Medulla oblongata (tissue), 1 donor: ENCODE measurements around the gene ADCY3.
"Not testable (repeated sequence)": the region's sequence is repeated elsewhere in the genome, so short reads cannot be mapped to it uniquely, and the experiment has no call there.

Experiments
- DNase-seq: peaks from one replicate; pipeline ENCODE4 v3.0.0-alpha.2; 2015; ENCODE audit errors: extremely low spot score

ADCY3 gene

DNA sequence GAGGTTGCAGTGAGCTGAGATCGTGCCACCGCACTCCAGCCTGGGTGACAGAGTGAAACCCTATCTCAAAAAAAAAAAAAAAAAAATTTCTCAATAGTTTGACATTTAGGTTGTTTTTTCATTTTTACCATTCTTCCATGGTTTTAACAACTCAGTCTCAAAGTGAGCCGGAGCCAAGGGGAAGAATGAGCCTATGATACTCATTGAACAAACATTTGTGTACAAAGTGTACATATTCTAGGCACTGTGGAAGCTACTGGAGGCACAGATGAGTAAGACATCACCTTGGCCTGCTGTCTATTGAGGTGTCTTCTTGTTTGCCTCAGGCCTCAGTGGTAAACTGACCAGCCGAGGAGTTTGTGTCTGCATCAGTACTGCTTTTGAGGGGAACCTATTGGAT, 104.9 kb downstream of the ADCY3 start:
- no peak for DNase-seq

DNA sequence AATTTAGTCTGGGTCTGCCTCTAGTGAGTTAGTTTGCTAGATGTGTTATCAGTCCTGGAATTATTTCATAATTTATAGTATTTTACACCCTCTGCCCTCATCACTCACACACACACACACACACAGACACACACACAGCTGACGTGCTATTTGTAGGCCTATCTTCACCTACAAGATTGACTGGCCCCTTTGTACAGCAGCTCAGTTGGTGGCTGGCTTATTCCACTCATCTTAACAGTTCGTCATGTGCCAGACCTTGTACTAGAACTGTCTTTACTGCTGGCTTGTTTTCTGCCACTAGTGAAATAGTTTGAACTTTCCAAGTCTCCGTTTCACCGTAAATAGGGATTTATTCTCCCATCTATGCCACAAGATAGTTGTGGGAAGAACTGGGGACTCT, 105.5 kb downstream of the ADCY3 start:
- DNase-seq = no peak

DNA sequence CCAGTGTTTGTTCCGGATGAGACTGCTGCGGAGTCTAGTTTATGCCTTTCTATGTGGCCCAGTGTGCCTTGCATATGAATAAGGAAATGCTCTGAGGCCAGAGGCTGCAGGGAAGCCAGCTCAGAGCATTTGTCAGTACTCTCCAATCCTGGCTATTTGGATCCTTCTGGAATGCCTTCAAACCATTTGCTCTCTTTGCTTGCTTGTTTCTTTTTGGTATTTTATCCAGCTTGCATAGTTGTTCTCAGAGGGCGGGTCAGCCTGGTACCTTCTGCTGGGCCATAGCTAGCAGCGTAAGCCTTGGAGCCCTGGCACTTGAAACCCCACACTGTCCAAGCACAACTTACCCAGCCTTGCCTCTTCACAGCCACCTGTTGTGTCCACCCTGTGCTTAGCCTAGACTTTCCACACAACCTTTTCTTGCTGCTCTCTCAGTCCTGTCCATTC, 106.3 kb downstream of the ADCY3 start:
- peak; percentile 68 for DNase-seq

DNA sequence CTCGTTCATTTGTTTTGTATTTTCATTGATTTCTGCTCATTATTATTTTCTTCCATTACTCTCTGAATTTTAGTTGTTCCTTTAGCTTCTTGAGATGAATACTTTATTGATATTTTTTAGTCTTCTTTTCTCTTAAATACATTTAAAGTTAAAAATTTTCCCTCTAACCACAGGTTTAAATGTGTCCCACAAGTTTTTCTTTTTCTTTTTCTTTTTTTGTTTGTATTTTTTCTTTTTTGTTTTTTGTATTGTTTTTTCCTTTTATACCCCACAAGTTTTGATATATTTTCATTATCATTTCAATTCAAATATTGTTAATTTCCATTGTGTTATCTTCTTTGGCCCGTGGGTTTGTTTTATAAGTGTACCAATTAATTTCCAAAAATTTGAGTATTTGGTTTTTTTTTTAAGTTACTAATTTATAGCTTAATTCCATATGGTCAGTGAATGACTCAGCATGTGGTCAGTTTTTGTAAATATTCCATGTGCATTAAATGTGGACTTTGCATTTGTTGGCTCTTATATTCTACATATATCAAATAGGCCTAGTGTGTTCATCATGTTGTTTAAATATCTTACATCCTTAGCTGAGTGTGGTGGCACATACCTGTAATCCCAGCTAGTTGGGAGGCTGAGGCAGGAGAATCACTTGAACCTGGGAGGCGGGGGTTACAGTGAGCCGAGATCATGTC, 110.6 kb downstream of the ADCY3 start:
- DNase-seq = no peak

DNA sequence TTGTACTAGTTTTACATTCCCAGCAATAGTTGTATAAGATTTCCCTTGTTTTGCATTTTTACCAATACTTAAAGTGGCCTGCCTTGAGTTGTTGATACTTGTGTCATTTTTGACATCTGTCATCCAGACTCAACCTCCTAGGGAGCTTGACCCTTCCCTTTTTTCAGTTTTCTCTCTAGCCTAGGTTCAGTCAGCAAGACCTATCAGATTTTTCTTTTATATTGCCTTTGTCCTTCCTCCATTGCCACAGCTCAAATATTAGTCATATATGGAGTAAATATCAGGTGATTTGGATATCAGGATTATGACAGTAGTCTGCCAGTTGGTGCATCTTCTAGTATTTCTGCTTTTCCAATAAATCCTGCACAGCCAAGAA, 113.4 kb downstream of the ADCY3 start:
- no peak for DNase-seq

DNA sequence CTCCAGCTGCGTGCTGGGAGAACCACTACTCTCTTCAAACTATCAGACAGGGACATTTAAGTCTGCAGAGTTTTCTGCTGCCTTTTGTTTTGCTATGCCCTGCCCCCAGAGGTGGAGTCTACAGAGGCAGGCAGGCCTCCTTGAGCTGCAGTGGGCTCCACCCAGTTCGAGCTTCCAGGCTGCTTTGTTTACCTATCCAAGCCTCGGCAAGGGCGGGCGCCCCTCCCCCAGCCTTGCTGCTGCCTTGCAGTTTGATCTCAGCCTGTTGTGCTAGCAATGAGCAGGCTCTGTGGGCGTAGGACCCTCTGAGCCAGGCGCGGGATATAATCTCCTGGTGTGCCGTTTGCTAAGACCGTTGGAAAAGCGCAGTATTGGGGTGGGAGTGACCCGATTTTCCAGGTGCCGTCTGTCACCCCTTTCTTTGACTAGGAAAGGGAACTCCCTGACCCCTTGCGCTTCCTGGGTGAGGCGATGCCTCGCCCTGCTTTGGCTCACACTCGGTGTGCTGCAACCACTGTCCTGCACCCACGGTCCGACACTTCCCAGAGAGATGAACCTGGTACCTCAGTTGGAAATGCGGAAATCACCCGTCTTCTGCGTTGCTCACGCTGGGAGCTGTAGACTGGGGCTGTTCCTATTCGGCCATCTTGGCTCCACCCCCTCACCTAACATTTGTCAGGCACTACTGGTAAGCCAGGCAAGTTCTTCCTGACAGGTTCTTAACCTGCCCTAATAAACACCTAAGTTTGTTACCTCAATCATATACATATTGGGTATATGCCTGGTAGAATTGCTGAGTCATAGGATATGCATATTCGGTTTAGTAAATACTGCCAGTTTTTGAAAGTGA, 114.0 kb downstream of the ADCY3 start:
- not testable (repeated sequence) for DNase-seq

DNA sequence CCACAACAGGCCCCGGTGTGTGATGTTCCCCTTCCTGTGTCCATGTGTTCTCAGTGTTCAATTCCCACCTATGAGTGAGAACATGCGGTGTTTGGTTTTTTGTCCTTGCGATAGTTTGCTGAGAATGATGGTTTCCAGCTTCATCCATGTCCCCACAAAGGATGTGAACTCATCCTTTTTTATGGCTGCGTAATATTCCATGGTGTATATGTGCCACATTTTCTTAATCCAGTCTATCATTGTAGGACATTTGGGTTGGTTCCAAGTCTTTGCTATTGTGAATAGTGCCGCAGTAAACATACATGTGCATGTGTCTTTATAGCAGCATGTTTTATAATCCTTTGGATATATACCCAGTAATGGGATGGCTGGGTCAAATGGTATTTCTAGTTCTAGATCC, 119.5 kb downstream of the ADCY3 start:
- DNase-seq = not testable (repeated sequence)

DNA sequence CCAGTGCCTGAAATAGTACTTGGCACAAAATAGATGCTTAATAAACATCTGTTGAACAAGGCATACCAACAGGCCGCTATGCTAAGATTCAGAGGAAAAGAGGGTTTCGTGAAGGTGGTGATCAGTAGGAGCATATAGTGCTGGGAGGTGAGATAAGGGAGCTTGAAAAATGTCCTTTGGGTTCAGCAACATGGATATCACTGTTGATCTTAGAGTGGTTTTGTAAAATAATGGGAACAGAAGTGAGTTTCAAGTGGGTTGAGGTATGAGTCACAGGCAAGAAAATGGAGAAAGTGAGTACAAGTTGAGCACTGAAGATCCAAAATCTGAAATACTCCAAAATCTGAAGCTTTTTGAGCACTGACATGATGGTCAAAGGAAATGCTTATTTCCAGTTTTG, 122.4 kb downstream of the ADCY3 start:
- no peak for DNase-seq

DNA sequence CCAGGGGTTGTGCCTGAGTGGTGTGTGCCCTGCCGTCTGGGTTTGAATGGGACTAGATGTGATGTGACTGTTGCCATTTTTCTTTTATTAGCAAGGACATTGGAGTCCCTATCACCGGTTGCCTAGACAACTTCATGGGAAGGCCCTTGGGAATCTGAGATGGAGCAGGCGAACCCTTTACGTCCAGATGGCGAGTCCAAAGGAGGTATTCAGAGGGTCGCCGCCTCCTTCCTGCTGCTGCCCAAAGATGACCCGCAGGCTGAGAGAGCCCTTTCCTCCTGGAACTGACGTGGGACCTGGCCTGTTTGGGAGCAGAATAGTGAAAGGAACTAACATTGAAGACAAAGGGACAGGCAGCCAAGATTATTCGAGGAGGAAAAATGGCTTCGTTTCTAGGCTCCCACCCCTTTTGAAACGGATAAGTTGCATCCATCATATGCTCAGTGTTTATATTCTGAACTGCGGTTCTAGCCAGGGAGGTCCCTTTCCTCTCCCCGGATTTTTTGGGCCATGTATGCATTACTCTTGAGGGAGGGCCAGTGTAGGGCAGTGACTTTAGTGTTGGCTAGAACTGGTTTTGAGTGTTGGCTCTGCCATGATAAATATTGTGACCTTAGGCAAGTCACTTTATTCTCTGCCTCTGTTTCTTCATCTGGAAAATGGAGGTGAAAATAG, 126.1 kb downstream of the ADCY3 start:
- no peak for DNase-seq

DNA sequence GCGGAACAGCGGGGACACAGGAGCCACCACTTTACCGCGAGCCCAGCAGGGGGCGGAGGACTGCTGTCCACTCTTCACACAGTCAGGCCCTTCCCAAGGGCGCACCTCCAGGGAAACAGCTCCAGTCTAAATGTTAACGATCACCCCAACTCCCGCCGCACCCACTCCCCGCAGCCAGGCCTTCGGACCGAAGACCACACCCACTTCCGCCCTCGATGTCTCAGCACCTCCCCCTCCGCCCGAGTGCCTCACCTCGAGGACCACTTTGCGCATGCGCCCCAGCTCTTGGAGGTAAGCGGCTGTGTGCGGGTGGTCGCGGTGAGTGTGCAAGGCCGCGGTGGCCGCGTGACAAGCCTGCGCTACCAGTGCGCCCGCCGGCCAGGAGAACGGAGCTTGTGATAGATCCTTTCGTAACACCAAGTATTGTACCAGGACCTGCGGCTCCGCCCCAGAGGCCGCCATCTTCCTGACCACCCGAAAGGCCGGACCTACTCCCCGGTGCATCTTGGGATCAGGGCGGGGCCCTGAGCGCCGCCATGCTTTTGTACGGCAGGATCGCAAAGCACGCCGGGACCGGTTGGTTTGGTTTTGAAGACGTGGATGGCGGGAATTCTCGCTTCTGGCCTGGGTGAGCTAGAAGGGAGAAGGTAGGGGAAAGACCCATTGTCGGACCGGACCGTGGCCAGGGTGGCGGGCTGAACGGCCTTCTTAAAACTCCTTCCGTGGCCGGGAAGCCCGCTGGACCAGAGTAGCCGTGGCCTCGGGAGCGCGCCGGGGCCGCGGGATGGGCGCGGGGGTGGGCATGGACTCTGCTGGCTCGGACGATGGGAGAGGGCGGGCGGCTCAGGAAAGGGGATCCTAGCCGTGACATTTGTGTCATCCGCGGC, 126.9 kb downstream of the ADCY3 start, which contains the start of the genes CENPO and PTRHD1:
CENPO (plus strand) TSS at position 552 of the 887 bp plus-strand sequence. CDS start 495 bp downstream, outside the sequence.
PTRHD1 (minus strand) TSS at position 518 of the 887 bp plus-strand sequence; CDS start at position 504, 14 bp downstream.
- DNase-seq = peak; percentile 97

DNA sequence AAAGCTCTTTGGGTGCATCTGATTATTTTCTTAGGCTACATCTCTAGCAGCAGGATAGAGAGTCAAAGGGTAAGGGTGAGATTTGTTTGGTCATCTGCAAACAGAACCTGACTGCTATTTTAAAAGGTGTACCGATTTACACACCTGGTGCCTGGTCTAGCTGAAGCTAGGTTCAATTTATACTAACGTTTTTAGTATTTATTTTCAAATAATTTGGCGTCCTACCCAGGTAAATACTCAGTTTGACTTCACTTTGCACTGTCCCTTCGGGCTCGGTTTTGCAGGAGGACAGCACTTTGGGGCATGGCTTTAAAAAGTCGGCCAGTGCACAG, 127.5 kb downstream of the ADCY3 start:
- DNase-seq = no peak

DNA sequence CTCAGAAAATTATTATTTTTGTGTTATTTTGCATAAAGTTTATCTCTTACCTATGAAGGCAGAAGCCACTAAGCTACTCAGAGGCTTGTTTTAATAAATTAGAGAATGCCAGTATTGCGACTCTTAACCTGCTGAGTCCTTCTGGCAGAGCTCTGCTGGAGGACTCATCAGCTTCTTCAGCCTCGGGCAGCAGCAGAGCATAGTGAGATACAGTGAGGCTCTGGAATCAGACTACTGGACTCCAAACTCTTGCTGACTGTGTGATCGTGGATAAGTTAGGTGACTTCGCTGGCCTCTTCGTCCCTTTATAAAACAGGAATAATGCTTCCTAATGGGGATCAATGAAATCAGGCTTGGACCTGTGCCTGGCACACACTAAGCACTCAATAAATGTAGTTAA, 128.6 kb downstream of the ADCY3 start:
- DNase-seq = no peak

DNA sequence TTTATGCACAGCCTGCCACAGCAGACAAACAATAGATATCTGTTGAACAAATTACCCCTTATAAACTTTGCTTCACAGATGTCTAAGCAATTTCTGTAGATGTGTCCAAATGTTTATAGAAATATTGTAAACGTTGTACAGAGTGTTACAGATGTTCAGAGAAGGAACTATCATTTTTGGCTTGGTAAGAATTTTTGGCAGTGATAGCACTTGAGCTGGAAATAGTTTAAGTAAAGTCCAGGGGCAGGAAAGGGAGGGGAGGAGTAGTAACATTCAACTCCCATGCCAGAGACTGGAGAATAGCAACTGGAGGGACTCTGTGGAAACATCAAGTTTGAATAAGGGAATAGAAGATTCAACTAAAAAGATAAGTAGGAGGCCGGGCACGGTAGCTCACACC, 131.2 kb downstream of the ADCY3 start:
- DNase-seq = no peak

DNA sequence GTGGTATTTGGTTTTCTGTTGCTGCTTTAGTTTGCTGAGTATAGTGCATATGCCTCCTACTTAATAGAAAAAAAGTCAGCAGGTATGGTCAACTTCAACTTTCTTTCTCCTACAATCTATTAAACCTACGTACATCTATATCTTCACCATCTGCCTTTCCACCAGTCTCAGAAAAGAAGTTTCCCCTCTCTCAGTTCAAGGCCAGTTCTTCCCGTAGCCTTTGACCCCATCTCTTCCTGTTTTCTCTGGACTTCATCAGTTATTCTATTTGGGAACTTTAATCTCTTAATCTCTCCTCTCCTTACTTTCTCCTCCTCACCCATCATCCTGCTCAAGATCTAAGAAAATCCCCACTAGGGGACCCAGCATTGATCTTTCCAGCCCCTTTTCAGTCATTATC, 132.5 kb downstream of the ADCY3 start:
- DNase-seq = no peak

DNA sequence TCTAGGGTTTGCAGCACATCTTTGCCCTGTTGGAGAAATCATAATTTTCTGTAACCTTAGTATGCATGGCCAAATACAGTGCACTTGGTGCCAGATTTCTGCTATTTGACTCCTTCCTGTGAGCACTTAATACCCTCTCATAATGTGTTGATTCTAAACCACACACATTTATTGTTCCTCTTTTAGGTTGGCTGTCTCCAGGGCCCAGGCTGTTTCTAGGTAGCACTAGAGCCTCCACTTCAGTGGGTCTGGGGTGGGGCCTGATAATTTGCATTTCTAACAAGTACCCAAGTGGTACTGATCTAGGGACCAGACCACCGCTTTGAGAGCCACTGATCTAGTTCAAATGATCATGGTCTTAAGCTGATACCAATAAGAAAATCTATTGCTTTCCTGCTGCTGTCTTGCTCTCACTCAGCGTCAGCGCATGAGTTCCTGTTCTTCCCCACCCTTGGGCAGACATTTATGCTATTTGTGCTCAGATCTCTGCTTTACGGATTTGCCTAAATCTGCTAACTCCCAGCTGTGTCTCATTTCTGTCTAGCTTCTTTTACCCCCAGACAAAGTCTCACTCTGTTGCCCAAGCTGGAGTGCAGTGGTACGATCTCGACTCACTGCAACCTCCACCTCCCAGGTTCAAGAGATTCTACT, 134.2 kb downstream of the ADCY3 start:
- no peak for DNase-seq

DNA sequence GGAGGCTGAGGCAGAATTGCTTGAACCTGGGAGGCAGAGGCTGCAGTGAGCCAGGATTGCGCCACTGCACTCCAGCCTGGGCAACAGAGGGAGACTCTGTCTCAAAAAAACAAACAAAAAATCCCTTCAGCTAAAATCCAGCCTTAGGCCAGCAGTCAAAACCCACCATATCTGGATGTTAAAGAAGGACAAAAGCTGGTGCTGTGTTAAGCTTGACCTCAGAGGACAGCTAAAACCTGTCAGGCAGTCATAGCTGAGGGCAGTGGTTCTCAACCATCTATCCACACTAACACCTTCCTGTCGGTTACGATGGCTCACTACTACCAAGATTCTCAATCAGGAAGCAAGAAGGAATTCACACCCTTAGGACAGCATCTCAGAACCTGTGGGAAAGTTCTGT, 136.4 kb downstream of the ADCY3 start:
- DNase-seq = no peak

DNA sequence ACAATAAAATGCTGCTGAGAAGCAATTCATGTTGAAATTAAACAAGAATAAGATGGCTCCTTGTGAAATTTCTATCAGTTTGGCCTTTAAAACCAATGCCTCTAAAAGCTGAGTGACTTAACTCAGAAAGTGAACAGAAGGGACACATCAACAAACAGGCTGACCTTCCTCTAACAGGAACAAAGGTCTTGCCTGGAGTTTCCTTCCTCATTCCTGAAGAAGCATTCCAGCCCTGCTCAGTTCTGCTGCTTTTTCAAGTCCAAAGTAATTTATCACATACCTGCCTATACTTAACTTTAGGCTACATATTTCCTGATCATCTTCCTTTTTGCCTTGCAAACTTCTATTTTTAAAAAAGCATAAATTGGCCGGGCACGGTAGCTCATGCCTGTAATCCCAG, 140.9 kb downstream of the ADCY3 start:
- DNase-seq = no peak

DNA sequence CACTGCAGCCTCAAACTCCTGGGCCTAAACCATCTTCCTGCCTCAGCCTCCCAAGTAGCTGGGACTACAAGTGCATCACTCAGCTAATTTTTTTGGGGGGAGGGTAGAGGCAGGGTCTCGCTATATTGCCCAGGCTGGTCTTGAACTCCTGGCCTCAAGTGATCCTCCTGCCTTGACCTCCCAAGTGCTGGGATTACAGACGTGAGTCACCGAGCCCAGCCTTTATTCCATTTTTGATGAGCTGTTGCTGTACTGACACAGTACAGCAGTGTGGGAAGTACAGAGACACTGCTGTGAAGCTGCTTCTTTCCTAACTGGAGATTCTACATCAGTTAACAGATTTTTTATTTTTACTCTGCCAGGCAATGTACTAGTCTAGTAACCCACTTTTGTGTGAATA, 145.7 kb downstream of the ADCY3 start:
- no peak for DNase-seq

DNA sequence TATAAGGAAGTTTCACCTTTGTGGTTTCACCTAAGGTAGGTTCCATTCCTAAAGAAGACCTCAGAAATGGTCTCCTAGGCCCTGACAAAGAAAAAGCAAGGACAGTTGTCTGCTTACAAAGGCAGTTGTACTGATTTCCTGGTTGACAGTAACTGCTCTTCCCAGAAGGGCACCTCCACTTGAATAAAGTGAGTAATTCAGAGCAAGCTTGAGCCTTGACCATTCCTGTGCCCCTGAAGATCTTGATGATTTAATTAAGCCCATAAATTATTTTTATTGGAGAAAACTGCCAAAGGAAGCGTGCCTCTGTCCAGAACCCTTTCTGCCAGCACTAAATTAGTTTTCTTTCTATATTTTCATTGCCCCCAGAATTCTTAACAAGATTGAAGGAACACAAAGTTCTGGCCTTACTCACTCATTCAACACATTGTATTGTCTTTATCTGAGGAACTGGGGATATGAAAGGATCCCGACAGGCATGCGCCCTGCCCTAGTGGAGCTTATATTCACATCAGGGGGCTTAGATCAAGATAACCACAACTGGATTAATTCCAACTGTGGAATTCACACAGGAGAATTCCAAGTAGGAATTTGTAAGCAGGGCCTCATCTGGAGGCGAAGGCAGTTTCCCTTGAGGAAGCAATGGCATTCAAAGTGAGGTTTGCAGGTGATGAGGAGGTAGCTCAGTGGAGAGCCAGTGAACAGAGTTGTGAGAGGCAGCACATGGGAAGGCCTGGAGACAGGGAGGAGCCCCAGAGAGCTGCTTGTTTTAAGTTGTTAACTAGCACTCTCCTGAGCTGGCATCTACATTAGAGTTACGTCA, 148.1 kb downstream of the ADCY3 start:
- DNase-seq = no peak

DNA sequence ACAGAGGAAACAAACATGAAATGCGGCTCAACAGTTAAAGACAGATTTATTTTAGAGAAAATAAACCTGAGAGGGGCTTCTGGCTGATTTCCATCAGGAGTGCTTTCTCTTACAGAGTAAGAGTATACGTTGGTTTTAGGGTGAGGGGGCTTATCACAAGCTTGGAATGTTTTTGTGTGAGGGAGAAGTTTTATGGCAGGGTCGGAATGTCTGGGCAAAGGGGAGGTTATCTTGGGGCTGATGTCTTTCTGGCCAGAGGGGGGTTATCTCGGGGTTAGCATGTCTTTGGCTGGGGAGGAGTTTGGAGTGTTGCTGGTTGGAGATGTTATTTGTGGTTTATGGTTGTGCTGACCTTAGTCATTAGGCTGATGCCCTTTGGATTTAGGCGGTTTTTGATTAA, 149.0 kb downstream of the ADCY3 start:
- no peak for DNase-seq
